ENCODE results near the gene TTC9.

GRCh38 chr14:70721542-70721941 lies 79.8 kb downstream of the TTC9 start:
- TF ChIP-seq POLR2A (IDR thresholded peaks at IDR 0.05) (no peak), CTCF (IDR thresholded peaks at IDR 0.05) (no peak), EP300 (IDR thresholded peaks at IDR 0.05) (no peak), POLR2AphosphoS5 (IDR thresholded peaks at IDR 0.05) (no peak)
